ENCODE results near the gene PREX1. TPM values are rescaled to one million over a fixed set of nuclear protein-coding genes. Genes with fewer than 3 reads are reported as not detected.

PREX1 gene
- total RNA-seq, 3 donors from 2014 or later = 9.9 to 14.1 (median 13.5) TPM

GRCh38 chr20:48839154-48839917 lies 11.5 kb upstream of the PREX1 start:
- Histone ChIP-seq H3K4me1 (ENCODE audit: low read depth) (no peaks in the 10 kb centered on the region), H3K4me3 (no peak overlapping the region), H3K36me3 (ENCODE audit: low read depth) (no peaks in the 10 kb centered on the region), H3K9me3 (no peaks in the 10 kb centered on the region)
- ATAC-seq = no peak
- no peak for DNase-seq
- TF ChIP-seq CTCF (IDR thresholded peaks at IDR 0.05) = no peak
- intact Hi-C loops (cut with DNase I, micrococcal nuclease) = no loop called here

GRCh38 chr20:48837014-48837413 lies 9.2 kb upstream of the PREX1 start:
- no peak overlapping the region for H3K4me3 ChIP-seq
- no peaks in the 10 kb centered on the region for H3K9me3 ChIP-seq
- no peaks in the 10 kb centered on the region for H3K36me3 ChIP-seq (ENCODE audit: low read depth)
- no peak for DNase-seq
- no peak for TF ChIP-seq CTCF (IDR thresholded peaks at IDR 0.05)
- ATAC-seq = no peak
- no peaks in the 10 kb centered on the region for H3K4me1 ChIP-seq (ENCODE audit: low read depth)
- intact Hi-C loops (cut with DNase I, micrococcal nuclease) = no loop called here

GRCh38 chr20:48835390-48835789 lies 7.6 kb upstream of the PREX1 start:
- H3K36me3 ChIP-seq (ENCODE audit: low read depth) = no peaks in the 10 kb centered on the region
- DNase-seq (no peak), ATAC-seq (no peak)
- TF ChIP-seq CTCF (IDR thresholded peaks at IDR 0.05) = no peak
- intact Hi-C loops (cut with DNase I, micrococcal nuclease) = no loop called here
- no peaks in the 10 kb centered on the region for H3K9me3 ChIP-seq
- H3K4me1 ChIP-seq (ENCODE audit: low read depth) = no peaks in the 10 kb centered on the region
- no peak overlapping the region for H3K4me3 ChIP-seq

- H3K9me3 ChIP-seq = no peaks in the 10 kb centered on the region
- H3K4me1 ChIP-seq (ENCODE audit: low read depth) = no peaks in the 10 kb centered on the region
- intact Hi-C loops (cut with DNase I, micrococcal nuclease) = no loop called here
- no peak overlapping the region for H3K4me3 ChIP-seq
- DNase-seq = no peak
- no peaks in the 10 kb centered on the region for H3K36me3 ChIP-seq (ENCODE audit: low read depth)
- TF ChIP-seq CTCF (IDR thresholded peaks at IDR 0.05) = no peak
- no peak for ATAC-seq
These were observed 6.5 kb upstream of the PREX1 start for GRCh38 chr20:48834278-48834677.

GRCh38 chr20:48832405-48832730 lies 4.6 kb upstream of the PREX1 start:
- Histone ChIP-seq H3K4me1 (ENCODE audit: low read depth) (no peaks in the 10 kb centered on the region), H3K4me3 (no peak overlapping the region), H3K36me3 (ENCODE audit: low read depth) (no peaks in the 10 kb centered on the region), H3K9me3 (no peaks in the 10 kb centered on the region)
- DNase-seq (no peak), ATAC-seq (no peak)
- intact Hi-C loops (cut with DNase I, micrococcal nuclease) = no loop called here
- no peak for TF ChIP-seq CTCF (IDR thresholded peaks at IDR 0.05)

Data from mucosa of descending colon (tissue), 3 donors.